ENCODE measurements around the gene CAMK1G. TPM values are rescaled to one million over a fixed set of nuclear protein-coding genes. Genes with fewer than 3 reads are reported as not detected.

CAMK1G gene
- total and polyA plus RNA-seq, 2 donors (not counting 3 experiments of a cell fraction or from before 2014, with no cell fraction given): not detected

DNA sequence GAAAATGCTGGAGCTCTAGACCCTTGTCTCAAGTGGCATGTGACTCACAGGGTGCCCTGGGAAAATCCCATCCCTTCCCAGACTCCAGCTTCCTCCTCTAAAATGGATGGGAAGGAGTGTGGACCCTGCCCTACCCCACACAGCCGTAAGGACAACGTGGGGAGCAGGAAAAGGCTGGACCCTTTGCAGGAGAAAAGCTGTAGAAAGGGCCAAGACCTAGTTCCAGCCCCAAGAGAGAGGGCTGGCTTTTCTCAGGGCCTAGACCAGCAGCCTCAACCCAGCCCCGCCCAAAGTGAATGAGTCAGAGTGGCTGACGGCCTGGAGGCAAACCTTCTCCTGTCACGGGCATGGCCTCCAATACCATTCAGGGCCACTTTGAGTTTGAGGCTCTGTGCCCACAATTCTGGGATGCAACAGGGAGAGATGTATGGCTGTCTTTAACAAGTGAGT, 67.6 kb downstream of the CAMK1G start:
- Histone ChIP-seq H2AFZ (ENCODE audit: low read depth, low read length) (peak overlapping the region; percentile 53), H3K36me3 (ENCODE audit: control insufficient read depth in 2 of 2, extremely low read depth in 1 of 2, insufficient read depth in 2 of 2, low read length in 2 of 2) (no peaks in the 10 kb centered on the region), H3K9me3 (replicated peaks; ENCODE audit: control insufficient read depth, insufficient read depth, low read length) (no peaks in the 10 kb centered on the region), H3K79me2 (ENCODE audit: control insufficient read depth, insufficient read depth, low read length) (no peaks in the 10 kb centered on the region), H3K27me3 (ENCODE audit: control insufficient read depth in 2 of 2, insufficient read depth in 2 of 2, low read length in 2 of 2) (no peaks in the 10 kb centered on the region), H3K9me1 (replicated peaks; ENCODE audit: control insufficient read depth, extremely low read depth, insufficient read depth, low read length) (no peaks in the 10 kb centered on the region), H3K4me1 (ENCODE audit: control insufficient read depth, extremely low read depth, insufficient read depth, low read length) (peaks cover 27% of the 10 kb centered on the region), H3K9ac (replicated peaks; ENCODE audit: extremely low read depth, insufficient read depth, low read length) (no peak overlapping the region), H3K4me3 (replicated peaks in 1 of 3; ENCODE audit: insufficient read depth in 1 of 3, low read depth in 1 of 3, low read length in 3 of 3) (no peak overlapping the region), H4K20me1 (replicated peaks; ENCODE audit: control insufficient read depth, extremely low read depth, insufficient read depth, low read length) (no peaks in the 10 kb centered on the region), H3K27ac (ENCODE audit: insufficient read depth, low read depth, low read length) (peak overlapping the region; percentile 60), H3K4me2 (ENCODE audit: insufficient read depth, low read length) (no peak overlapping the region)
- peak; percentile 66 for TF ChIP-seq FOS (IDR thresholded peaks at IDR 0.05; ENCODE audit: borderline replicate concordance, insufficient read depth, low read length)
- TF ChIP-seq, protein P1, sequence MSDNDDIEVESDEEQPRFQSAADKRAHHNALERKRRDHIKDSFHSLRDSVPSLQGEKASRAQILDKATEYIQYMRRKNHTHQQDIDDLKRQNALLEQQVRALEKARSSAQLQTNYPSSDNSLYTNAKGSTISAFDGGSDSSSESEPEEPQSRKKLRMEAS (IDR thresholded peaks at IDR 0.05; ENCODE audit: insufficient read depth, insufficient read length): no peak
- POLR2A ChIA-PET: no interaction called here
- no TSS peak for BruUV-seq (replicated peaks)
- intact Hi-C loops (cut with micrococcal nuclease): loop anchor here (2.0 kb wide), 1 partner anchor 96 kb away; no protein-coding TSS in a partner anchor
- dilution Hi-C loops (cut with MboI; ENCODE audit: extremely low pct_ligation_motif_present, low sequenced_read_pairs): no loop called here
- FAIRE-seq (peak; percentile 94), DNase-seq (ENCODE audit: low read depth, low spot score) (peak; percentile 77)
- CTCF ChIA-PET: interaction anchor here (1.4 to 2.0 kb wide), 2 partner anchors 24 to 81 kb away, joined by 4 to 15 read pairs; no protein-coding TSS in a partner anchor

DNA sequence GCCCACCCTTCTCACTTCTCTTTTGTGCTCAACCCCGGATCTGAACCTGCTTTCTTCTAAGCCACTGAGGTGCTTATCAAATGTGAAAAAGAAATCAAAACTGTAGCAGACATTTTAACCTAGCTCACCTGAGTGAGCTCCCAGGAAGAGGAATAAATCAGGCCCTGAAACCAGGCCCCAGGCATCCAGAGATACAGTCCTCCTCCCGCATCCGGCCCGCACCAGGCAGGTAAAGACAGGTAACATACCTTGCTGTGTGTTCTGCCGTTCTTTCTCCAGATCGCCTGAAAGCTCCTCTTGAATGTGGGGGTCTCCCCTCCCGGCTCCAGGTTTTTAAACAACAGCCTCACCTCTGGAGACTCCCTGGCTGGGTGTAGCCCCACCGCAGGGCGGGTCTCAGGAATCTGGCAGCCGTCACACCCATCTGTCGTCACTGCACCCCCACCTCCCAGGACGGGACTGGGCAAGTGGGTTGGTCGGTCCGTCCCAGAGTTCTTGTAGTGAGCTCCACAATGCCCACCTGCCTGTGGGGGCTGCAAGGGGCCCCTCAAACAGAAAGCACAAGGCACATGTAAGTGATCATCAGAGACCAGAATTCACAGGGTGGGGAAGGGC, 68.7 kb downstream of the CAMK1G start, which contains the start of gene LAMB3:
Gene LAMB3 (minus strand): TSS at position 305 of the 615 bp plus-strand sequence. CDS start 1,481 bp downstream, outside the sequence.
- FAIRE-seq: no peak
- intact Hi-C loops (cut with micrococcal nuclease) (no loop called here), dilution Hi-C loops (cut with MboI; ENCODE audit: extremely low pct_ligation_motif_present, low sequenced_read_pairs) (no loop called here)
- Histone ChIP-seq H2AFZ (ENCODE audit: low read depth, low read length) (peak within 1 kb of the TSS; percentile 53), H3K36me3 (ENCODE audit: control insufficient read depth in 2 of 2, extremely low read depth in 1 of 2, insufficient read depth in 2 of 2, low read length in 2 of 2) (no peaks in the 10 kb centered on the region), H3K9me1 (replicated peaks; ENCODE audit: control insufficient read depth, extremely low read depth, insufficient read depth, low read length) (no peaks in the 10 kb centered on the region), H3K4me2 (ENCODE audit: insufficient read depth, low read length) (no peak within 1 kb of the TSS), H3K79me2 (ENCODE audit: control insufficient read depth, insufficient read depth, low read length) (no peaks in the 10 kb centered on the region), H3K4me1 (ENCODE audit: control insufficient read depth, extremely low read depth, insufficient read depth, low read length) (peaks cover 27% of the 10 kb centered on the region), H3K27me3 (ENCODE audit: control insufficient read depth in 2 of 2, insufficient read depth in 2 of 2, low read length in 2 of 2) (no peaks in the 10 kb centered on the region), H3K4me3 (replicated peaks in 1 of 3; ENCODE audit: insufficient read depth in 1 of 3, low read depth in 1 of 3, low read length in 3 of 3) (no peak within 1 kb of the TSS), H3K9me3 (replicated peaks; ENCODE audit: control insufficient read depth, insufficient read depth, low read length) (no peaks in the 10 kb centered on the region), H3K27ac (ENCODE audit: insufficient read depth, low read depth, low read length) (peak within 1 kb of the TSS; percentile 60), H4K20me1 (replicated peaks; ENCODE audit: control insufficient read depth, extremely low read depth, insufficient read depth, low read length) (no peaks in the 10 kb centered on the region), H3K9ac (replicated peaks; ENCODE audit: extremely low read depth, insufficient read depth, low read length) (no peak within 1 kb of the TSS)
- ChIA-PET POLR2A (interaction anchor here (1.5 kb wide), 1 partner anchor 23 kb away, joined by 4 read pairs; the partner anchor contains the start of gene G0S2), CTCF (interaction anchor here (0.8 to 1.7 kb wide), 10 partner anchors 9 to 83 kb away, joined by 3 to 6 read pairs (median 4); partner anchors contain the start of gene G0S2)
- no TSS peak for BruUV-seq (replicated peaks)
- TF ChIP-seq, protein P1 (IDR thresholded peaks at IDR 0.05; ENCODE audit: insufficient read depth, insufficient read length): no peak
- no peak for TF ChIP-seq FOS (IDR thresholded peaks at IDR 0.05; ENCODE audit: borderline replicate concordance, insufficient read depth, low read length)
- TF ChIP-seq, protein P2, sequence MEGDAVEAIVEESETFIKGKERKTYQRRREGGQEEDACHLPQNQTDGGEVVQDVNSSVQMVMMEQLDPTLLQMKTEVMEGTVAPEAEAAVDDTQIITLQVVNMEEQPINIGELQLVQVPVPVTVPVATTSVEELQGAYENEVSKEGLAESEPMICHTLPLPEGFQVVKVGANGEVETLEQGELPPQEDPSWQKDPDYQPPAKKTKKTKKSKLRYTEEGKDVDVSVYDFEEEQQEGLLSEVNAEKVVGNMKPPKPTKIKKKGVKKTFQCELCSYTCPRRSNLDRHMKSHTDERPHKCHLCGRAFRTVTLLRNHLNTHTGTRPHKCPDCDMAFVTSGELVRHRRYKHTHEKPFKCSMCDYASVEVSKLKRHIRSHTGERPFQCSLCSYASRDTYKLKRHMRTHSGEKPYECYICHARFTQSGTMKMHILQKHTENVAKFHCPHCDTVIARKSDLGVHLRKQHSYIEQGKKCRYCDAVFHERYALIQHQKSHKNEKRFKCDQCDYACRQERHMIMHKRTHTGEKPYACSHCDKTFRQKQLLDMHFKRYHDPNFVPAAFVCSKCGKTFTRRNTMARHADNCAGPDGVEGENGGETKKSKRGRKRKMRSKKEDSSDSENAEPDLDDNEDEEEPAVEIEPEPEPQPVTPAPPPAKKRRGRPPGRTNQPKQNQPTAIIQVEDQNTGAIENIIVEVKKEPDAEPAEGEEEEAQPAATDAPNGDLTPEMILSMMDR (IDR thresholded peaks at IDR 0.05; ENCODE audit: extremely low read depth in 1 of 2, insufficient read depth in 1 of 2, low read depth in 1 of 2, low read length in 2 of 2): no peak
- no peak for TF ChIP-seq POLR2AphosphoS5 (IDR thresholded peaks at IDR 0.05; ENCODE audit: insufficient read depth, low read depth, low read length)
- no peak for DNase-seq (ENCODE audit: low read depth, low spot score)

All from endothelial cell of umbilical vein (primary cell).